Activated CD8-positive, alpha-beta memory T cell treated with anti-CD3 and anti-CD28 coated beads, Interleukin-2, amount 10 ng/mL, durations not matched to agents 7 days and 5 days (primary cell): ENCODE data around the gene DOCK10. TPM values are rescaled to one million over a fixed set of nuclear protein-coding genes. Genes with fewer than 3 reads are reported as not detected.

Experiments used
- ATAC-seq: fragments of 150-1000 bp; cut with Tn5 transposase; one replicate; pipeline ENCODE4 v1.10.0; 2021; ENCODE audit warnings: moderate library complexity
- CTCF ChIA-PET: fragments of 350-600 bp; sonication (Branson Sonifier 250); formaldehyde crosslinking; loops from one replicate; lab custom pipeline; 2021; ENCODE audit warnings: antibody characterized with exemption; lab: Charles Lee
- DNase-seq: peaks from one replicate; pipeline ENCODE4 v3.0.0-alpha.2; 2020
- H3K27ac Mint-ChIP-seq: one replicate; pipeline ENCODE4 v1.8.0; 2021; ENCODE audit warnings: mild to moderate bottlenecking, mixed read lengths
- H3K27me3 Mint-ChIP-seq: one replicate; pipeline ENCODE4 v1.8.0; 2021; ENCODE audit warnings: mixed read lengths
- H3K36me3 Mint-ChIP-seq: one replicate; pipeline ENCODE4 v1.8.0; 2021; ENCODE audit warnings: mild to moderate bottlenecking, mixed read lengths
- H3K4me1 Mint-ChIP-seq: one replicate; pipeline ENCODE4 v1.8.0; 2021; ENCODE audit warnings: mixed read lengths
- H3K4me3 Mint-ChIP-seq: one replicate; pipeline ENCODE4 v1.8.0; 2021; ENCODE audit warnings: mild to moderate bottlenecking, moderate library complexity, mixed read lengths
- H3K9me3 Mint-ChIP-seq: one replicate; pipeline ENCODE4 v1.8.0; 2022; ENCODE audit warnings: low read depth, mixed read lengths
- total RNA-seq, 2 experiments: library from RNA; stranded (reverse); gene quantifications; one replicate each; pipeline ENCODE4 v1.2.3, GENCODE V29; 2021

The DOCK10 gene
- total RNA-seq, 2 experiments from 2014 or later: 251 to 271 TPM

- no peak for ATAC-seq
- Mint-ChIP-seq H3K4me3 (peak overlapping the region; percentile 71), H3K36me3 (peaks cover 68% of the 10 kb centered on the region)
Observed at GRCh38 chr2:225037415-225038230, 4.6 kb downstream of the DOCK10 start.

GRCh38 chr2:225036431-225036830 is 5.8 kb downstream of the DOCK10 start:
- Mint-ChIP-seq H3K4me1 (peaks cover 68% of the 10 kb centered on the region), H3K36me3 (peaks cover 75% of the 10 kb centered on the region), H3K4me3 (no peak overlapping the region), H3K9me3 (peaks cover 2% of the 10 kb centered on the region), H3K27me3 (no peaks in the 10 kb centered on the region), H3K27ac (no peak overlapping the region)
- CTCF ChIA-PET: no interaction called here
- no peak for DNase-seq
- ATAC-seq: no peak

More at GRCh38 chr2:225037415-225038230, 4.6 kb downstream of the DOCK10 start:
- CTCF ChIA-PET: interaction anchor here (0.9 kb wide), 1 partner anchor 20 kb away, joined by 3 read pairs; no protein-coding TSS in a partner anchor
- Mint-ChIP-seq H3K9me3 (peaks cover 2% of the 10 kb centered on the region), H3K27me3 (no peaks in the 10 kb centered on the region), H3K27ac (peak overlapping the region; percentile 80), H3K4me1 (peaks cover 63% of the 10 kb centered on the region)
- no peak for DNase-seq

GRCh38 chr2:225033440-225034318 is 8.6 kb downstream of the DOCK10 start:
- Mint-ChIP-seq H3K27ac (peak overlapping the region; percentile 35), H3K4me3 (no peak overlapping the region), H3K4me1 (peaks cover 60% of the 10 kb centered on the region), H3K27me3 (no peaks in the 10 kb centered on the region), H3K36me3 (peaks cover 67% of the 10 kb centered on the region), H3K9me3 (peaks cover 4% of the 10 kb centered on the region)
- CTCF ChIA-PET: interaction anchor here (0.9 kb wide), 1 partner anchor 14 kb away, joined by 3 read pairs; no protein-coding TSS in a partner anchor
- no peak for ATAC-seq
- no peak for DNase-seq

GRCh38 chr2:225032246-225032645 is 10.0 kb downstream of the DOCK10 start:
- Mint-ChIP-seq H3K27ac (no peak overlapping the region), H3K4me1 (peaks cover 62% of the 10 kb centered on the region), H3K9me3 (peaks cover 4% of the 10 kb centered on the region), H3K27me3 (no peaks in the 10 kb centered on the region), H3K36me3 (peaks cover 63% of the 10 kb centered on the region), H3K4me3 (no peak overlapping the region)
- CTCF ChIA-PET: no interaction called here
- DNase-seq (no peak), ATAC-seq (no peak)

GRCh38 chr2:225031599-225031998 is 10.7 kb downstream of the DOCK10 start:
- CTCF ChIA-PET: no interaction called here
- peaks cover 4% of the 10 kb centered on the region for H3K9me3 Mint-ChIP-seq
- no peak for DNase-seq
- peaks cover 59% of the 10 kb centered on the region for H3K36me3 Mint-ChIP-seq
- no peak for ATAC-seq
- peaks cover 62% of the 10 kb centered on the region for H3K4me1 Mint-ChIP-seq
- no peak overlapping the region for H3K4me3 Mint-ChIP-seq
- no peaks in the 10 kb centered on the region for H3K27me3 Mint-ChIP-seq
- H3K27ac Mint-ChIP-seq: no peak overlapping the region

GRCh38 chr2:225030893-225031292 is 11.4 kb downstream of the DOCK10 start:
- Mint-ChIP-seq H3K4me3 (no peak overlapping the region), H3K36me3 (peaks cover 55% of the 10 kb centered on the region), H3K27ac (no peak overlapping the region), H3K4me1 (peaks cover 66% of the 10 kb centered on the region), H3K27me3 (no peaks in the 10 kb centered on the region), H3K9me3 (peaks cover 4% of the 10 kb centered on the region)
- DNase-seq (no peak), ATAC-seq (no peak)
- CTCF ChIA-PET: no interaction called here

- Mint-ChIP-seq H3K4me3 (no peak overlapping the region), H3K36me3 (peaks cover 49% of the 10 kb centered on the region), H3K4me1 (peaks cover 62% of the 10 kb centered on the region), H3K9me3 (peaks cover 2% of the 10 kb centered on the region), H3K27ac (no peak overlapping the region), H3K27me3 (no peaks in the 10 kb centered on the region)
- ATAC-seq: no peak
- DNase-seq: no peak
- CTCF ChIA-PET: interaction anchor here (1.2 kb wide), 1 partner anchor 17 kb away, joined by 4 read pairs; no protein-coding TSS in a partner anchor
Observed at GRCh38 chr2:225030203-225030602, 12.1 kb downstream of the DOCK10 start.

GRCh38 chr2:225028572-225028971 is 13.7 kb downstream of the DOCK10 start:
- H3K36me3 Mint-ChIP-seq: peaks cover 35% of the 10 kb centered on the region
- no peak for ATAC-seq
- CTCF ChIA-PET: no interaction called here

GRCh38 chr2:225027061-225027762 is 15.1 kb downstream of the DOCK10 start:
- H3K9me3 Mint-ChIP-seq: peaks cover 2% of the 10 kb centered on the region
- CTCF ChIA-PET: interaction anchor here (0.6 kb wide), 1 partner anchor 16 kb away, joined by 3 read pairs; no protein-coding TSS in a partner anchor
- H3K36me3 Mint-ChIP-seq: peaks cover 36% of the 10 kb centered on the region
- no peak overlapping the region for H3K4me3 Mint-ChIP-seq
- peaks cover 61% of the 10 kb centered on the region for H3K4me1 Mint-ChIP-seq
- ATAC-seq (peak; percentile 52), DNase-seq (no peak)
- H3K27ac Mint-ChIP-seq: peak overlapping the region; percentile 20
- no peaks in the 10 kb centered on the region for H3K27me3 Mint-ChIP-seq

More at GRCh38 chr2:225028572-225028971, 13.7 kb downstream of the DOCK10 start:
- no peak for DNase-seq
- no peak overlapping the region for H3K4me3 Mint-ChIP-seq
- H3K9me3 Mint-ChIP-seq: peaks cover 2% of the 10 kb centered on the region
- H3K4me1 Mint-ChIP-seq: peaks cover 54% of the 10 kb centered on the region
- no peak overlapping the region for H3K27ac Mint-ChIP-seq
- H3K27me3 Mint-ChIP-seq: no peaks in the 10 kb centered on the region

GRCh38 chr2:225025917-225026571 is 16.2 kb downstream of the DOCK10 start:
- Mint-ChIP-seq H3K27me3 (no peaks in the 10 kb centered on the region), H3K27ac (peak overlapping the region; percentile 20), H3K4me1 (peaks cover 58% of the 10 kb centered on the region), H3K4me3 (no peak overlapping the region), H3K36me3 (peaks cover 32% of the 10 kb centered on the region), H3K9me3 (peaks cover 2% of the 10 kb centered on the region)
- CTCF ChIA-PET: interaction anchor here (1.1 to 1.3 kb wide), 2 partner anchors 14 to 44 kb away, joined by 3 read pairs; no protein-coding TSS in a partner anchor
- ATAC-seq: no peak
- no peak for DNase-seq

- H3K4me3 Mint-ChIP-seq: no peak overlapping the region
- H3K27ac Mint-ChIP-seq: no peak overlapping the region
- no peak for DNase-seq
- H3K36me3 Mint-ChIP-seq: peaks cover 29% of the 10 kb centered on the region
- no peak for ATAC-seq
- H3K4me1 Mint-ChIP-seq: peaks cover 62% of the 10 kb centered on the region
- no peaks in the 10 kb centered on the region for H3K9me3 Mint-ChIP-seq
- H3K27me3 Mint-ChIP-seq: no peaks in the 10 kb centered on the region
- CTCF ChIA-PET: no interaction called here
Observed at GRCh38 chr2:225022188-225022587, 20.1 kb downstream of the DOCK10 start.

GRCh38 chr2:225020168-225020849 is 22.0 kb downstream of the DOCK10 start:
- ATAC-seq: no peak
- H3K4me1 Mint-ChIP-seq: peaks cover 51% of the 10 kb centered on the region
- no peaks in the 10 kb centered on the region for H3K9me3 Mint-ChIP-seq
- CTCF ChIA-PET: interaction anchor here (1.0 to 1.3 kb wide), 2 partner anchors 14 to 22 kb away, joined by 3 to 4 read pairs; partner anchors contain the start of gene DOCK10
- H3K27ac Mint-ChIP-seq: no peak overlapping the region
- H3K36me3 Mint-ChIP-seq: peaks cover 28% of the 10 kb centered on the region
- H3K27me3 Mint-ChIP-seq: no peaks in the 10 kb centered on the region
- no peak for DNase-seq
- no peak overlapping the region for H3K4me3 Mint-ChIP-seq
